ENCODE measurements around the gene TULP1.

TULP1 gene

GRCh38 chr6:35469751-35470662 lies 42.7 kb downstream of the TULP1 start:
- in situ Hi-C loops (cut with HindIII; ENCODE audit: low sequenced_read_pairs), result no loop called here

- in situ Hi-C loops (cut with HindIII; ENCODE audit: low sequenced_read_pairs), result no loop called here
Measured at GRCh38 chr6:35468980-35469750, 43.5 kb downstream of the TULP1 start.

GRCh38 chr6:35468181-35468979 lies 44.3 kb downstream of the TULP1 start, which contains the start of gene RPL10A:
Gene RPL10A (plus strand): TSS chr6:35468401. CDS start chr6:35468435, 34 bp downstream.
- in situ Hi-C loops (cut with HindIII; ENCODE audit: low sequenced_read_pairs), result no loop called here

GRCh38 chr6:35465646-35466045 lies 47.0 kb downstream of the TULP1 start:
- in situ Hi-C loops (cut with HindIII; ENCODE audit: low sequenced_read_pairs), result no loop called here

GRCh38 chr6:35463292-35463691 lies 49.4 kb downstream of the TULP1 start:
- in situ Hi-C loops (cut with HindIII; ENCODE audit: low sequenced_read_pairs), result no loop called here

GRCh38 chr6:35461270-35461669 lies 51.4 kb downstream of the TULP1 start:
- in situ Hi-C loops (cut with HindIII; ENCODE audit: low sequenced_read_pairs), result no loop called here

- in situ Hi-C loops (cut with HindIII; ENCODE audit: low sequenced_read_pairs), result no loop called here
Measured at GRCh38 chr6:35457907-35458306, 54.8 kb downstream of the TULP1 start.

GRCh38 chr6:35454391-35455110 lies 58.1 kb downstream of the TULP1 start:
- in situ Hi-C loops (cut with HindIII; ENCODE audit: low sequenced_read_pairs), result no loop called here

GRCh38 chr6:35453236-35453635 lies 59.5 kb downstream of the TULP1 start:
- in situ Hi-C loops (cut with HindIII; ENCODE audit: low sequenced_read_pairs), result no loop called here

GRCh38 chr6:35452183-35453090 lies 60.3 kb downstream of the TULP1 start, which contains the start of gene FANCE:
Gene FANCE (plus strand): TSS chr6:35452338. CDS start chr6:35452546, 208 bp downstream.
- in situ Hi-C loops (cut with HindIII; ENCODE audit: low sequenced_read_pairs), result no loop called here

- in situ Hi-C loops (cut with HindIII; ENCODE audit: low sequenced_read_pairs), result no loop called here
Measured at GRCh38 chr6:35451354-35452182, 61.1 kb downstream of the TULP1 start.

- in situ Hi-C loops (cut with HindIII; ENCODE audit: low sequenced_read_pairs), result no loop called here
Measured at GRCh38 chr6:35449287-35449881, 63.3 kb downstream of the TULP1 start.

GRCh38 chr6:35448191-35448590 lies 64.5 kb downstream of the TULP1 start:
- in situ Hi-C loops (cut with HindIII; ENCODE audit: low sequenced_read_pairs), result no loop called here

Measured in endothelial cell of hepatic sinusoid (primary cell).